AG09309 (cell line): ENCODE measurements around the gene OR2Y1.

ENCODE experiments used
- DNase-seq: peaks from one replicate; pipeline ENCODE4 v3.0.0-alpha.2; 2010; ENCODE audit warnings: low read depth
- H3K4me3 ChIP-seq: 2 replicates; pipeline ENCODE4 v1.5.1; 2011; ENCODE audit warnings: mild to moderate bottlenecking, low read depth, low read length, moderate library complexity; ENCODE audit not compliant: control insufficient read depth
- TF ChIP-seq, protein P1 (sequence below): IDR thresholded peaks from 2 replicates; pipeline ENCODE4 v1.5.1; 2011; ENCODE audit warnings: mild to moderate bottlenecking, low read depth, low read length, inconsistent platforms; ENCODE audit not compliant: insufficient read depth, control insufficient read depth; ENCODE audit errors: missing control alignments

Gene OR2Y1

DNA sequence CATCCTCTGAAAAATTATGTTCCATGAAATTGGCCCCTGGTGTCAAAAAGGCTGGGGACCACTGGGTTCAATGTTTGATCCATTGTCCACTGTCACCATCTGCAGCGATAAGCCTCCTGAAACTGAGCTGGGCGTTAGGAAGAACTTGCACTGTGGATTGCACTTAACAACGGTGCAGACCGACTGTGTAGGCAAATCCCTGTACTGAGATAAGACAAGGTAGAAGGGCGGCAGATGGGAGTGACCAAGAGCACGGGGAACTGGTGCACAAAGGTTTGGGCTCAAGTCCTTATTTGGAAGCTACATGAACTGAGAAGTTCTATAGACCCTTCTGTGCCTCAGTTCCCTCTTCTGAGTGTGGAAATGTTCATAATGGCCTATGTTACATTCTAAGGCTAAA, 48.8 kb downstream of the OR2Y1 start:
- DNase-seq, result no peak
- no peak overlapping the region for H3K4me3 ChIP-seq
- TF ChIP-seq, protein P1, sequence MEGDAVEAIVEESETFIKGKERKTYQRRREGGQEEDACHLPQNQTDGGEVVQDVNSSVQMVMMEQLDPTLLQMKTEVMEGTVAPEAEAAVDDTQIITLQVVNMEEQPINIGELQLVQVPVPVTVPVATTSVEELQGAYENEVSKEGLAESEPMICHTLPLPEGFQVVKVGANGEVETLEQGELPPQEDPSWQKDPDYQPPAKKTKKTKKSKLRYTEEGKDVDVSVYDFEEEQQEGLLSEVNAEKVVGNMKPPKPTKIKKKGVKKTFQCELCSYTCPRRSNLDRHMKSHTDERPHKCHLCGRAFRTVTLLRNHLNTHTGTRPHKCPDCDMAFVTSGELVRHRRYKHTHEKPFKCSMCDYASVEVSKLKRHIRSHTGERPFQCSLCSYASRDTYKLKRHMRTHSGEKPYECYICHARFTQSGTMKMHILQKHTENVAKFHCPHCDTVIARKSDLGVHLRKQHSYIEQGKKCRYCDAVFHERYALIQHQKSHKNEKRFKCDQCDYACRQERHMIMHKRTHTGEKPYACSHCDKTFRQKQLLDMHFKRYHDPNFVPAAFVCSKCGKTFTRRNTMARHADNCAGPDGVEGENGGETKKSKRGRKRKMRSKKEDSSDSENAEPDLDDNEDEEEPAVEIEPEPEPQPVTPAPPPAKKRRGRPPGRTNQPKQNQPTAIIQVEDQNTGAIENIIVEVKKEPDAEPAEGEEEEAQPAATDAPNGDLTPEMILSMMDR, result no peak

DNA sequence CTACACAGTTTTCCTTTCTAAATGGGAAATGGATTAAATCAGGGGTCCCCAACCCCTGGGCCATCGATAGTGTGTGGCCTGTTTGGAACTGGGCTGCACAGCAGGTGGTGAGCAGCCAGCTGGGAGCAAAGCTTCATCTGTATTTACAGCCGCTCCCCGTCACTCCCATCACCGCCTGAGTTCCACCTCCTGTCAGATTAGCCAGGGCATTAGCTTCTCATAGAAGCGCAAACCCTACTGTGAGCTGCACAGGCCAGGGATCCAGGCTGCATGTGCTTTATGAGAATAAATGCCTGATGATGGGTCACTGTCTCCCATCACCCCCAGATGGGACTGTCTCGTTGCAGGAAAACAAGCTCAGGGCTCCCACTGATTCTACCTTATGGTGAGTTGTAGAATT, 49.3 kb downstream of the OR2Y1 start:
- no peak overlapping the region for H3K4me3 ChIP-seq
- DNase-seq, result no peak
- TF ChIP-seq, protein P1, result no peak

DNA sequence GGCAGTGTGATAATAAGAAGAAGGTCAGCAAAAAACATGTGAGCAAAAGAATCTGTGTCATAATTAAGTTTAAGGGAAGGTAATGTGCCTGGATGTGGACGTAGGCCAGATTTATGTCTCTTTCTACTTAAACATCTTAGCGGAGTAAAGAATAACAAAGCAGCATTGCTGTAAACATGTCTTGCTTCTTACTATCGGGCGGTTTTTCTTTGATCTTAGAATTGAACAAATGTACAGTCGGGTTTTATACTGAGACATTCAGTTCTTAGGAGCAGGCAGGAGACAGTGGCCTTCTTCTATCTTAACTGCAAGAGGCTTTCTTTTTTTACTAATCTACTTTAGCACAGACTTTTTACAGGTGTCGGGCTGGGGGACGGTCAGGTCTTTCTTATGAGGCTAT, 50.1 kb downstream of the OR2Y1 start:
- no peak for DNase-seq
- TF ChIP-seq, protein P1, result no peak

More for the DNA sequence above, 50.1 kb downstream of the OR2Y1 start:
- H3K4me3 ChIP-seq, result no peak overlapping the region
